Kidney epithelial cell (primary cell): Measurements from ENCODE around the gene UBE2I. TPM values are rescaled to one million over a fixed set of nuclear protein-coding genes. Genes with fewer than 3 reads are reported as not detected.
"Not testable (repeated sequence)": the region's sequence is repeated elsewhere in the genome, so short reads cannot be mapped to it uniquely, and the experiment has no call there.

Experiments used
- DNase-seq: peaks from one replicate; pipeline ENCODE4 v3.0.0-alpha.2; 2010; ENCODE audit warnings: low read depth
- H3K27me3 ChIP-seq: 2 replicates; pipeline ENCODE4 v1.6.0; 2011; ENCODE audit warnings: low read length; ENCODE audit not compliant: control insufficient read depth, insufficient read depth
- H3K36me3 ChIP-seq: 2 replicates; pipeline ENCODE4 v1.5.1; 2011; ENCODE audit warnings: low read length; ENCODE audit not compliant: control insufficient read depth, insufficient read depth
- H3K4me3 ChIP-seq: 2 replicates; pipeline ENCODE4 v1.5.1; 2011; ENCODE audit warnings: low read depth, mild to moderate bottlenecking, control low read depth, low read length
- CTCF ChIP-seq: IDR thresholded peaks from 2 replicates; pipeline ENCODE4 v1.5.1; 2011; ENCODE audit warnings: mild to moderate bottlenecking, moderate library complexity, low read length, control low read depth, inconsistent platforms; ENCODE audit not compliant: insufficient read depth, poor library complexity, severe bottlenecking
- total RNA-seq: library from RNA; depleted of rRNA; stranded (reverse); fragments of >200 nt; gene quantifications from 2 replicates; pipeline ENCODE4 v1.2.3, GENCODE V29; 2015

UBE2I gene
- total RNA-seq, 1 donor from 2014 or later, result 139 TPM

- no peak for DNase-seq
- Histone ChIP-seq H3K36me3 (no peaks in the 10 kb centered on the region), H3K27me3 (peaks cover 13% of the 10 kb centered on the region), H3K4me3 (no peak overlapping the region)
- no peak for TF ChIP-seq CTCF
Observed at GRCh38 chr16:1271380-1271723, 38.1 kb upstream of the UBE2I start.

GRCh38 chr16:1271724-1272413 lies 37.6 kb upstream of the UBE2I start:
- peaks cover 13% of the 10 kb centered on the region for H3K27me3 ChIP-seq
- H3K36me3 ChIP-seq, DNase-seq, H3K4me3 ChIP-seq: not testable (repeated sequence)

- Histone ChIP-seq H3K36me3 (no peaks in the 10 kb centered on the region), H3K4me3 (no peak overlapping the region), H3K27me3 (peaks cover 18% of the 10 kb centered on the region)
- no peak for TF ChIP-seq CTCF
- no peak for DNase-seq
Observed at GRCh38 chr16:1272453-1273198, 36.8 kb upstream of the UBE2I start.

GRCh38 chr16:1273816-1274215 lies 35.6 kb upstream of the UBE2I start:
- no peak for DNase-seq
- Histone ChIP-seq H3K4me3 (no peak overlapping the region), H3K36me3 (no peaks in the 10 kb centered on the region), H3K27me3 (peaks cover 30% of the 10 kb centered on the region)
- TF ChIP-seq CTCF, result no peak

GRCh38 chr16:1274767-1275166 lies 34.7 kb upstream of the UBE2I start:
- H3K36me3 ChIP-seq, result no peaks in the 10 kb centered on the region

More at GRCh38 chr16:1274767-1275166, 34.7 kb upstream of the UBE2I start:
- no peak for TF ChIP-seq CTCF
- H3K27me3 ChIP-seq, result peaks cover 39% of the 10 kb centered on the region
- no peak overlapping the region for H3K4me3 ChIP-seq
- no peak for DNase-seq
